ENCODE measurements around the gene BTBD2. TPM values are rescaled to one million over a fixed set of nuclear protein-coding genes. Genes with fewer than 3 reads are reported as not detected.

BTBD2 gene
- total RNA-seq, 2 donors from 2014 or later, result 54.8 to 55.9 TPM

GRCh38 chr19:1953441-1954094, 61.9 kb downstream of the BTBD2 start:
- Histone ChIP-seq H3K4me3 (no peak overlapping the region), H3K27ac (no peak overlapping the region), H3K36me3 (peaks cover 4% of the 10 kb centered on the region), H3K4me1 (no peaks in the 10 kb centered on the region), H3K9me3 (no peaks in the 10 kb centered on the region), H3K27me3 (no peaks in the 10 kb centered on the region)
- no peak for DNase-seq (ENCODE audit: low spot score)
- no peak for TF ChIP-seq CTCF (IDR thresholded peaks at IDR 0.05)

- Histone ChIP-seq H3K4me3 (no peak overlapping the region), H3K36me3 (peaks cover 4% of the 10 kb centered on the region), H3K4me1 (no peaks in the 10 kb centered on the region), H3K27ac (no peak overlapping the region), H3K27me3 (no peaks in the 10 kb centered on the region), H3K9me3 (no peaks in the 10 kb centered on the region)
- TF ChIP-seq CTCF (IDR thresholded peaks at IDR 0.05), result no peak
- no peak for DNase-seq (ENCODE audit: low spot score)
Measured at GRCh38 chr19:1953037-1953436, 62.5 kb downstream of the BTBD2 start.

- H3K36me3 ChIP-seq, result peaks cover 4% of the 10 kb centered on the region
- no peaks in the 10 kb centered on the region for H3K27me3 ChIP-seq
- no peak overlapping the region for H3K27ac ChIP-seq
- no peak overlapping the region for H3K4me3 ChIP-seq
- H3K4me1 ChIP-seq, result no peaks in the 10 kb centered on the region
- no peaks in the 10 kb centered on the region for H3K9me3 ChIP-seq
- TF ChIP-seq CTCF (IDR thresholded peaks at IDR 0.05), result no peak
- DNase-seq (ENCODE audit: low spot score), result no peak
Measured at GRCh38 chr19:1952635-1953034, 62.9 kb downstream of the BTBD2 start.

GRCh38 chr19:1950640-1951039, 64.9 kb downstream of the BTBD2 start:
- DNase-seq (ENCODE audit: low spot score), result no peak
- H3K27ac ChIP-seq, result no peak overlapping the region
- TF ChIP-seq CTCF (IDR thresholded peaks at IDR 0.05), result no peak
- H3K4me1 ChIP-seq, result no peaks in the 10 kb centered on the region
- no peak overlapping the region for H3K4me3 ChIP-seq
- H3K9me3 ChIP-seq, result no peaks in the 10 kb centered on the region
- H3K27me3 ChIP-seq, result no peaks in the 10 kb centered on the region
- peaks cover 4% of the 10 kb centered on the region for H3K36me3 ChIP-seq

- peaks cover 4% of the 10 kb centered on the region for H3K36me3 ChIP-seq
- H3K4me3 ChIP-seq, result no peak overlapping the region
- no peak overlapping the region for H3K27ac ChIP-seq
- H3K27me3 ChIP-seq, result no peaks in the 10 kb centered on the region
- H3K9me3 ChIP-seq, result no peaks in the 10 kb centered on the region
- no peak for DNase-seq (ENCODE audit: low spot score)
- TF ChIP-seq CTCF (IDR thresholded peaks at IDR 0.05), result no peak
- H3K4me1 ChIP-seq, result peaks cover 0 to 8% of the 10 kb centered on the region in 2 donors
Measured at GRCh38 chr19:1949304-1950101, 66.0 kb downstream of the BTBD2 start.

Data from right atrium auricular region (tissue), 2 donors.